NCI-H2227 (cell line): ENCODE measurements around the gene LRP4.
A peak's percentile ranks its signal among the peaks of the same experiment; 100 is the strongest.

Experiments
- DNase-seq: peaks from one replicate; lab custom pipeline; 2025; ENCODE audit not compliant: unreplicated experiment; lab: John Stamatoyannopoulos, UW

Gene LRP4

GRCh38 chr11:46894506-46894905 lies 23.8 kb downstream of the LRP4 start:
- DNase-seq: no peak

DNA sequence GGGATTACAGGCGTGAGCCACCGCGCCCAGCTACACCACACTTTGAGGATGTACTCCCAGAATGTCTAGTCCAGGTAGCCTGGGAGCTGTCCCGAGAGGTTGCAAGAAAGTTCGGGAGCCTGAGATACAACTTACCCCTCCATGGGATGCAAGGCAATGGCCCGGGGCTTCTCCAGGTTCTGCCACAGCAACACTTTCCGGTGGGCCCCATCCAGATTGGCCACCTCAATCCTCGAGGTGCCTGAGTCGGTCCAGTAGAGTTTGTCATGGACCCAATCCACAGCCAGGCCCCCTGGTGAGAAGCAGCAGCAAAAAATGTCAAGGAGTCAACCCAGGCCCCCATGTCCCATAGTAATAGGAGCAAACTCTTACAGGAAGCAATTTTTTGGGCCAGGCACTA lies 25.5 kb downstream of the LRP4 start:
- DNase-seq: no peak

DNA sequence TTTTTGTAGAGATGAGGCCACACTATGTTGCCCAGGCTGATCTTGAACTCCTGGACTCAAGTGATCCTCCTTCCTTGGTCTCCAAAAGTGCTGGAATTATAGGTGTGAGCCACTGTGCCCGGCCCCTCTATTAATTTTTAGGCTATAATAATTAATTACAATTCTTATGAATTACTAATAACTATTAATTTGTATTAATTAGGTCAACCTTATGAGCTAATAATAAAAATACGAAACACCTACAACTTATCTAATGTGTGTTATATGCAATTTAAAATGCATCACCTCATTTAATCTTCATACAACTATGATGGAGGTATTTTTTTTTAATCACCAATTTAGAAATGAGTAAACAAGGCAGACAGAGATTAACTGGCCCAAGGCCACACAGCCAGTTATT lies 26.2 kb downstream of the LRP4 start:
- DNase-seq: no peak

- no peak for DNase-seq
These were observed 27.7 kb downstream of the LRP4 start for GRCh38 chr11:46890665-46891064.

DNA sequence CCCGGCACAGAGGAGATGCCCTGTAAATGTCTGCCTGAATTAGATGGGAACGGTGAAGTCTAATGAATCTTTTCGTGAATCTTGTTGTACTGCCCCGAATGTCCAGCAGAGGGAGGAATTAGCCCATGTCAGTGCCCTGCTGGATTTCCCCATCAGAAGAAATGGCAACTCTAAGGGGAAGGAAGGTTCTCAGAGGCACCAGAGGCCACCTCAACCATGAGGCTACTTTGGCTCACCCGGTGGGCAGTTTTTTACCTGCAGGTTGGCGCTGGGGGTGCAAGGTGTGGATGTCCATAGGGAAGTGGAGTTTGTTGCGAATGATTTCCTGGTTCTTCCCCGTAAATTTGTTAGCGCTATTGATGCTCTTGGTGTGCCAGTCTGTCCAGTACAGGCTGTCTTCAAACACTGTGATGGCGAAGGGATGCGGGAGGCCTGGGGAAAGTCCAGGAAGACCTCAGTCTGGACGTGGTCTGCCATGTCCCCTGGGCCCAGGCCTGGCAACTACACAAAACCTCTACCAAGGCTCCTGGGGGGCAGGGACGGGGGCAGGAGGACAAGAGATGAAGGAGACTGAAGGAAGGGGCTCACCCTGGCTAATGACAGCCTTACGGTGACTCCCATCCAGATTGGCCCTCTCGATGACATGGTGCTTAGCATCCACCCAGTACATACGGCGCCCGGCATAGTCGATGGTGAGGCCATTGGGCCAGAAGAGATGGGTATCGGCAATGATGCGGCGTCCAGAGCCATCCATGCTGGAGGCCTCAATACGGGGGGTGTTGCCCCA lies 28.5 kb downstream of the LRP4 start:
- DNase-seq: peak; percentile 85

DNA sequence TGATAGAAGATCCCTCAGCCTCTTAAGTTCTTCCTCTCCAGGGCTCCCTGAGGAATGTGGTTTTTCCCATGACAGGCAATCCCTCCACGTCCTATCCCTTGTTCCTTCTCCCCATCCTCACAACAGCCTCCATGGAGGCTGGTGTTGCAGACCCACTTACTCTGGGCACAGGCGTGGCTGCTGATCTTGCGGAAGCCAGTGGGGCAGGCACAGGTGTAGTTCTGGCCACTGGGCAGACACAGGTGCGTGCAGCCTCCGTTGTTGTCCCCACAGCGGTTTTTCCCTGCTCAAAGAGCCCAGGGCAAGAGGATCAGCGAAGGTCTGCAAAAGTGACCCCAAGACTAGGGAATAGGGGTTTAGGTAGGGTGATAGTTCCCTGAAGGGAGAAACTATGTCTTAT lies 29.1 kb downstream of the LRP4 start:
- DNase-seq: no peak

DNA sequence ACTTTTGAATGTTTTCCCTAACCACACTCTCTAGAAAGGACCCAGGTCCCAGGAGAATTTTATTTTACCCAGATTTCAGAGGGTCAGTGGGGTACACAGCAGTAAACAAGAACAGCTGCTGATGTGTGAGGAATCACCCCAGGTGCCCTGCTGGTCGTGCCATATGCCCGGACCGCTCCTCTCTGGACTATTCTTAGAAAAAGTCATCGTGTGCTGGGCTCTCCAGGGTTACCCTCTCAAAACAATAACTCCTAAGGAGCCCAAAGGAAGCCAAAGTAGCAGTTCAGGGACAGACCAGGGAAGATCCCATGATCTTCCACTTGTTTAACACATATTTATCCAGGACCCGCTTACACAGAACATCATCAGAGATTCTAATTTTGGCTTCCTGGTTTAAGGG lies 29.7 kb downstream of the LRP4 start:
- DNase-seq: no peak

DNA sequence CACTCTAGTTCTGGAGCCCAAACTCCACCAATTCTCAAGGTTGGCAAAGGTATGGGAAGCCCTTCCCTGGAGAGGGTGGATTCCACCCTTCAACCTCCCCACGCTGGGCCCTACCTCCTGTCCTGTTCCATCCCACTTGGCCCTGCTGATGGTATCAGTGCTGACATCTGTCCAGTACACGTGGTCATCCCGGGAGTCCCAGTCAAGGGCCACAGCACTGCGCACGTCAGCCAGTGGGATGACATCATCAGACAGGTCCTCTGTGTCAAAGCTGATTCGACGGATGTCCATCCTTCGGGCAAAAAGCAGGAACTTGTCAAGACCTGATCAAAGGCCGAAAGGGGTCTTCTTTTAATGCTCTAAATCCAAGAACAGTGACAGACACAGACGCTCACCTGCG lies 32.1 kb downstream of the LRP4 start:
- DNase-seq: no peak

GRCh38 chr11:46879056-46879585 lies 39.2 kb downstream of the LRP4 start:
- no peak for DNase-seq

GRCh38 chr11:46877580-46877979 lies 40.8 kb downstream of the LRP4 start:
- no peak for DNase-seq

DNA sequence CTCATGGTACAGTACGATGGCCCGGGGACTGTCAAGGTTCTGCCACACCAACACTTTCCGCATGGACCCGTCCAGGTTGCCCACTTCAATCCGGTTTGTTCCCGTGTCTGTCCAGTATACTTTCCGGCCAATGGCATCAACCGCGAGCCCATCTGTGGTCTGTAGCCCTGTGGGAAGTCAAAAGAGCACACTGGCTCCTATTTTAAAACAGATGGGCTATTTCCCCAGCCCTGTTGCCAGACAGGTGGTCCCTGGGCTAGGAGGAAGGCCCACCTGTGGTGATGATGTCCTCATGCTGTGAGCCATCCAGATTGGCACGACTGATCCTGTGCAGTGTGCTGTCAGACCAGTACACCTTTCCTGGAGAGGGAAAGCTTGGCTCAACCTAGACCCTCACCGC lies 41.9 kb downstream of the LRP4 start:
- DNase-seq: no peak

DNA sequence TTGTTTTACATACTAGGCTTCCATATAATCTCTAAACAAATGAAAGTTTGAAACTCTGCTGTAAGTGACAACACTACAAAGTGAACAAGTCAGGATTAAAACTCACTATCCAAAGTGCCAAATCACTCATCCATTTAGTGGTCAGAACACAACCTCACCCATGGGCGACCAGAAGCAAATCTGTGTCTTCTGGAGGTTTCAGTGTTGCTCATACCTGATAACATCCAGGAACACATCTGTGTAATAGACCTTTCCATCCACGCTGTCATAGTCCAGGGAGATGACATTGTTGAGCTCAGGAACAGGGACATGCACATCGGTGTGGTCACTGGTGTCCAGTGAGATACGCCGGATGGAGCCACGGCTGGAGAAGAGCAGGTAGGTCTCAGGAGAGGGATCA lies 43.8 kb downstream of the LRP4 start:
- DNase-seq: no peak

DNA sequence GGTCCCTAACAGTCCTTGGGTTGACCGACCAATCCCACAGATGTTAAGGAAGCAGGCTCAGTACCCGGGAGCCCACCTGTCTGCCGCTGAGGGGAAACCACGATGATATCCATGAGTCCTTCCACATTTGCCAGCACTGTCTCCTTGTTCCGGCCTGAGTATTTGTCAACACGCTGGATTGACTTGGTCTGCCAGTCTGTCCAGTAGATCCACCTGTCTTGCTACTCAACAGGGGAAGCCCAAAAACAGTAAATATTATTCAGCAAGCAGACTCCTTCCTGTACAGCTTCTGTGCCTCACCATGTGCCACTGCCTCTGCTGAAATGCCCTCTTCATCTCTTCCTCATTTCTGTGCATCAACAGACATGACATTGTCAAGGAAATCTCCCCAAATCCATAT lies 49.4 kb downstream of the LRP4 start:
- DNase-seq: no peak

GRCh38 chr11:46865340-46865739 lies 53.0 kb downstream of the LRP4 start:
- no peak for DNase-seq

- no peak for DNase-seq
These were observed 58.1 kb downstream of the LRP4 start for GRCh38 chr11:46860218-46860617.

- no peak for DNase-seq
These were observed 59.3 kb downstream of the LRP4 start for GRCh38 chr11:46858920-46859546.

- DNase-seq: no peak
These were observed 60.7 kb downstream of the LRP4 start for GRCh38 chr11:46857666-46858065.

DNA sequence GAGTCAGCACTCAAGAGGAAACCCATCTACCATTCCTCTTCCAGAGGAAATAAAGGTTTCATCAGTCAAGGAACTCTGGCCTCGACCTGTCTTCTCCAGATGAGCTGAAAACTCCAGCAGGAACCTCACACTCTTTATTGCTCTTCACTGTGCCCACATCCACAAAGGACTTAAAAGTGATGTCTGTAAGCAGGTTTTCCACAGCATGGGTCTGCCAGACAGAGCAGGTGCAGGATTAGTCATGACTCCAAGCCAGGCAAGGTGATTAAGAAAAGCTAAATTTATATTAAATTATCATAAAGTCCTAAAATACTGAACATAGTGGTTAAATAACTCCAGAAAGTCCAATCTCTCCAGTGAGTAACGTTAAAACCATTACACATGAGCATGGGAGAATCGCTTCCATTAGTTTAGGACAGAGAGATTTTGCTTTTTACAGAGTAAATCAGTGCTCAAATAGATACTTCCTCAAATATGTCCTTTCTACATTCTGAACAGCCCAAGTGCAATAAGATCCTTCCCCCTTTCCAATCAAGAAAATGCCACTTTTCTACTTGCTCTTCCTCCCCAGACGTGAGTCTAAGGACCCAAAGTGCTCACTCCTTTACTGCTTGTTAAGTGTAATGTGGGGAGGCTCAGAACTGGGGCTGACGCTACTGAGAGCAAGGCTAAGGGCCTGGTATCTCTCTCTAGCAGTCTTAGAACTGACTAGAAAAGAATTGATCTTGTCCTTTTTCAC lies 61.6 kb downstream of the LRP4 start:
- DNase-seq: no peak

DNA sequence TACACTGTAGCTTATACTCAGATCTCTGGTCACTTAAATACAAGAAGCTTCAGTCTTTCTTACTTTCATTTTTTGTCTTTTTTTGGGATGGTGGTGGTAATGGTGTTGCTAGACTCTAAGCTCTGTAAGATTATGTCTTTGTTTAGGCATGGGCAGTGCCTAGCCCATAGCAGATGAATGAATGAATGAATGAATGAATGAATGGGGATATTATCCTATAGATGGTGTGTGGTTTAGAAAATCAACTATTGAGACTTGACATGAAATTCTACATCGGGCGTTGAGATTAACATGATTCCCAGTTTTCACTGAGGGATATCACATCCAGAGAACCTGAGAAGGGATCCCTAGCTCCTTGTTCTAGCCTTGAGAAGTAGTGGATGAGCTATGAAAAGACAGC lies 62.5 kb downstream of the LRP4 start:
- no peak for DNase-seq

DNA sequence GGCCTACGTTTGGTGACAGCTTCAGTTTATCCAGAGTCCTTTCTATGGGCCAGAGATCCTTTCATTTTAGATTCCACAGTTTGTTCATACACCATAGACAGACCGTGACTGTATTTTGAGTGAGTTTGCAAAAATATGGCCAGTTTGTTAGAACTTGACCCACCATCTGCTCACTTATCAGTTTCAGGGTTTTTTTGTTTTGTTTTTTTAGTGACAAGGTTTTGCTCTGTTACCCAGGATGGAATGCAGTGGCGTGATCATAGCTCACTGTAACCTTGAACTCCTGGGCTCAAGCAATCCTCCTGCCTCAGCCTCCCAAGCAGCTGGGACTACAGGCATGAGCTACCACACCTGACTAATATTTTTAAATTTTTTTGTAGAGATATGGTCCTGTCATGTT lies 63.2 kb downstream of the LRP4 start:
- DNase-seq: no peak

GRCh38 chr11:46850829-46851380 lies 67.4 kb downstream of the LRP4 start:
- DNase-seq: no peak

DNA sequence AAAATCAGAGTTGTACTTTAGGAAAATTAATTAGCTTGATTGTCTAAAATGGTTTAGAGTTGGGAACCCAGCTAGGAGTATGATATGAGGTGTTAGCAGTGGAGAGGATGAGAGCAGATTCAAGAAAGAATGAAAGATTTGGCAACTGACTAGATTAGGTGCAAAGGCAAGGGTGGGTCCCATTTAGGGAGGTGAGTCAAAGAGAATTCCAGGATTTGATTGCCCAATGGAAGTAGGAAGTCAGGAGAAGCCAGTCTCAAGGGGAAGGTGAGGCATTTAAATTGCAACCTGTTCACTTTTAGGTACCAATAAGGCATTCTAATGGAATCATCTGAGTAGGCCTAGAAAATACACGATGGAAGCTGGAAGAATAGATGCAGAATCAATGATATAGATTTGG lies 68.7 kb downstream of the LRP4 start:
- DNase-seq: no peak
